Hindlimb muscle (tissue), 1 donor: ENCODE results near the gene PANX2. TPM values are rescaled to one million over a fixed set of nuclear protein-coding genes. Genes with fewer than 3 reads are reported as not detected.
"Not testable (repeated sequence)": the region's sequence is repeated elsewhere in the genome, so short reads cannot be mapped to it uniquely, and the experiment has no call there.

Source experiments
- DNase-seq: peaks from one replicate; pipeline ENCODE4 v3.0.0-alpha.2; 2013
- polyA plus RNA-seq: library from polyadenylated mRNA; unstranded; fragments of 120-200 nt; gene quantifications from one replicate; pipeline ENCODE4 v1.2.1, GENCODE V29; 2013; ENCODE audit not compliant: insufficient read length

The PANX2 gene
- polyA plus RNA-seq, 1 donor = 0.14 TPM

- no peak for DNase-seq
These were observed 22.4 kb upstream of the PANX2 start for GRCh38 chr22:50148166-50148500.

- no peak for DNase-seq
These were observed 21.4 kb upstream of the PANX2 start for GRCh38 chr22:50148991-50149721.

GRCh38 chr22:50150161-50151129 is 20.1 kb upstream of the PANX2 start:
- no peak for DNase-seq

- no peak for DNase-seq
These were observed 18.7 kb upstream of the PANX2 start for GRCh38 chr22:50151571-50152537.

GRCh38 chr22:50153056-50153755 is 17.3 kb upstream of the PANX2 start:
- DNase-seq = no peak

- DNase-seq = no peak
These were observed 16.8 kb upstream of the PANX2 start for GRCh38 chr22:50153756-50154140.

- no peak for DNase-seq
These were observed 12.7 kb upstream of the PANX2 start for GRCh38 chr22:50157709-50158375.

GRCh38 chr22:50160947-50161346 is 9.6 kb upstream of the PANX2 start:
- DNase-seq = no peak

- no peak for DNase-seq
These were observed 8.8 kb upstream of the PANX2 start for GRCh38 chr22:50161508-50162390.

- no peak for DNase-seq
These were observed 8.1 kb upstream of the PANX2 start for GRCh38 chr22:50162391-50162956.

- no peak for DNase-seq
These were observed 5.0 kb upstream of the PANX2 start for GRCh38 chr22:50165436-50166123.

GRCh38 chr22:50167689-50168489 is 2.6 kb upstream of the PANX2 start:
- no peak for DNase-seq

GRCh38 chr22:50168490-50169180 is 1.9 kb upstream of the PANX2 start:
- DNase-seq = not testable (repeated sequence)

- DNase-seq = no peak
These were observed 1.3 kb upstream of the PANX2 start for GRCh38 chr22:50169181-50169759.

GRCh38 chr22:50169774-50170341 is 673 bp upstream of the PANX2 start:
- no peak for DNase-seq

GRCh38 chr22:50171319-50171964 is 911 bp downstream of the PANX2 start:
- DNase-seq = no peak
